Body of pancreas (tissue), 4 donors: ENCODE measurements around the gene TMEM178B. TPM values are rescaled to one million over a fixed set of nuclear protein-coding genes. Genes with fewer than 3 reads are reported as not detected.

Experiments used
- ATAC-seq: fragments of 150-250 bp; one replicate; pipeline ENCODE4 v1.9.1; 2016
- DNase-seq, 4 donors: peaks; one replicate each; pipeline ENCODE4 v3.0.0-alpha.2; 2019
- H3K27ac ChIP-seq, 4 donors: fragments of 200-600 bp; sonication (generic); 1 replicate in 3 of 4; 2 replicates in 1 of 4; pipeline versions ENCODE4 v1.5.1 to v1.6.1; 2016 to 2019; ENCODE audit warnings: mild to moderate bottlenecking in 1 of 4, mixed read lengths in 1 of 4, moderate library complexity in 1 of 4
- H3K27me3 ChIP-seq, 2 donors: fragments of 200-600 bp; sonication (generic); one replicate each; pipeline ENCODE4 v1.6.0; 2016; ENCODE audit warnings: mild to moderate bottlenecking in 1 of 2
- H3K36me3 ChIP-seq, 2 donors: fragments of 200-600 bp; sonication (generic); replicated peaks in 1 of 2; 2 replicates each; pipeline ENCODE4 v1.5.1; 2016; ENCODE audit warnings: low read depth in 2 of 2; ENCODE audit not compliant: insufficient read depth in 1 of 2
- H3K4me1 ChIP-seq: fragments of 200-600 bp; sonication (generic); one replicate; pipeline ENCODE4 v1.6.0; 2016
- H3K4me3 ChIP-seq, 2 donors: fragments of 200-600 bp; sonication (generic); 1 replicate in 1 of 2; 2 replicates in 1 of 2; pipeline ENCODE4 v1.5.1; 2016 to 2019
- H3K9me3 ChIP-seq, 3 donors: fragments of 200-600 bp; sonication (generic); 1 replicate in 2 of 3; 2 replicates in 1 of 3; pipeline ENCODE4 v1.5.1; 2016
- CTCF ChIP-seq, 7 experiments: fragments of 450-650 bp in 4 of 7; fragments of 200-600 bp in 3 of 7; sonication (generic) in 3 of 7; IDR thresholded peaks; one replicate each; pipeline ENCODE4 v1.5.1; 2016 to 2019; ENCODE audit warnings: antibody characterized with exemption in 7 of 7
- POLR2A ChIP-seq, 3 donors: fragments of 450-650 bp; IDR thresholded peaks; one replicate each; pipeline ENCODE4 v1.6.1; 2016; ENCODE audit warnings: antibody characterized with exemption in 3 of 3, mild to moderate bottlenecking in 2 of 3
- WGBS, 2 donors: methylation state at CpG; one replicate each; pipeline ENCODE4 v1.1.5; 2017; 5-methylcytosine and 5-hydroxymethylcytosine counted together
- intact Hi-C: fragments of 100-400 bp; cut with DNase I; formaldehyde crosslinking; loops from one replicate; pipeline ENCODE4 v1.15.1; 2023
- total RNA-seq, 2 donors: library from RNA; depleted of rRNA; stranded (reverse); fragments of >200 nt; gene quantifications; one replicate each; pipeline ENCODE4 v1.1.0, GENCODE V29; 2016

Gene TMEM178B
- total RNA-seq, 2 donors from 2014 or later = 1.0 to 11.9 TPM

GRCh38 chr7:141386881-141387280, 313.0 kb downstream of the TMEM178B start:
- no peaks in the 10 kb centered on the region for H3K4me1 ChIP-seq
- WGBS, 2 donors = 77 to 91% methylated on average over 1 of the region's 1 CpG
- ATAC-seq (no peak), DNase-seq (no peak)
- no peaks in the 10 kb centered on the region for H3K9me3 ChIP-seq
- intact Hi-C loops = no loop called here
- H3K27ac ChIP-seq = no peak overlapping the region
- H3K36me3 ChIP-seq = no peaks in the 10 kb centered on the region
- no peak for TF ChIP-seq POLR2A (IDR thresholded peaks at IDR 0.05)
- TF ChIP-seq CTCF (IDR thresholded peaks at IDR 0.05) = no peak
- no peaks in the 10 kb centered on the region for H3K27me3 ChIP-seq
- H3K4me3 ChIP-seq = no peak overlapping the region

- 67 to 72% methylated on average over 14 of the region's 14 CpGs for WGBS, 2 donors
- no peak for TF ChIP-seq POLR2A (IDR thresholded peaks at IDR 0.05)
- TF ChIP-seq CTCF (IDR thresholded peaks at IDR 0.05) = no peak
- ATAC-seq (no peak), DNase-seq (no peak)
- H3K4me1 ChIP-seq = no peaks in the 10 kb centered on the region
- H3K9me3 ChIP-seq = no peaks in the 10 kb centered on the region
- no peaks in the 10 kb centered on the region for H3K36me3 ChIP-seq
- intact Hi-C loops = no loop called here
- H3K4me3 ChIP-seq = no peak overlapping the region
- no peaks in the 10 kb centered on the region for H3K27me3 ChIP-seq
- no peak overlapping the region for H3K27ac ChIP-seq
These were observed 313.8 kb downstream of the TMEM178B start for GRCh38 chr7:141387521-141388217.

- no peaks in the 10 kb centered on the region for H3K9me3 ChIP-seq
- H3K4me3 ChIP-seq = no peak overlapping the region
- 80 to 86% methylated on average over 6 of the region's 6 CpGs for WGBS, 2 donors
- no peak overlapping the region for H3K27ac ChIP-seq
- no peaks in the 10 kb centered on the region for H3K27me3 ChIP-seq
- no peaks in the 10 kb centered on the region for H3K36me3 ChIP-seq
- no peaks in the 10 kb centered on the region for H3K4me1 ChIP-seq
- TF ChIP-seq CTCF (IDR thresholded peaks at IDR 0.05) (no peak), POLR2A (IDR thresholded peaks at IDR 0.05) (no peak)
- intact Hi-C loops = no loop called here
- no peak for DNase-seq
- no peak for ATAC-seq
These were observed 315.4 kb downstream of the TMEM178B start for GRCh38 chr7:141389140-141389796.

GRCh38 chr7:141390339-141390738, 316.5 kb downstream of the TMEM178B start:
- 81 to 88% methylated on average over 6 of the region's 6 CpGs for WGBS, 2 donors
- DNase-seq = no peak

More at GRCh38 chr7:141390339-141390738, 316.5 kb downstream of the TMEM178B start:
- Histone ChIP-seq H3K9me3 (no peaks in the 10 kb centered on the region), H3K36me3 (no peaks in the 10 kb centered on the region), H3K27me3 (no peaks in the 10 kb centered on the region), H3K4me3 (no peak overlapping the region), H3K27ac (no peak overlapping the region), H3K4me1 (no peaks in the 10 kb centered on the region)
- intact Hi-C loops = no loop called here
- ATAC-seq = no peak
- TF ChIP-seq CTCF (IDR thresholded peaks at IDR 0.05) (no peak), POLR2A (IDR thresholded peaks at IDR 0.05) (no peak)
